Ecto neural progenitor cell (in vitro differentiated cells): ENCODE measurements around the gene PRRC2A.

Experiments used
- DNase-seq: peaks from one replicate; pipeline ENCODE4 v3.0.0-alpha.2; 2018; ENCODE audit warnings: low spot score

PRRC2A gene

DNA sequence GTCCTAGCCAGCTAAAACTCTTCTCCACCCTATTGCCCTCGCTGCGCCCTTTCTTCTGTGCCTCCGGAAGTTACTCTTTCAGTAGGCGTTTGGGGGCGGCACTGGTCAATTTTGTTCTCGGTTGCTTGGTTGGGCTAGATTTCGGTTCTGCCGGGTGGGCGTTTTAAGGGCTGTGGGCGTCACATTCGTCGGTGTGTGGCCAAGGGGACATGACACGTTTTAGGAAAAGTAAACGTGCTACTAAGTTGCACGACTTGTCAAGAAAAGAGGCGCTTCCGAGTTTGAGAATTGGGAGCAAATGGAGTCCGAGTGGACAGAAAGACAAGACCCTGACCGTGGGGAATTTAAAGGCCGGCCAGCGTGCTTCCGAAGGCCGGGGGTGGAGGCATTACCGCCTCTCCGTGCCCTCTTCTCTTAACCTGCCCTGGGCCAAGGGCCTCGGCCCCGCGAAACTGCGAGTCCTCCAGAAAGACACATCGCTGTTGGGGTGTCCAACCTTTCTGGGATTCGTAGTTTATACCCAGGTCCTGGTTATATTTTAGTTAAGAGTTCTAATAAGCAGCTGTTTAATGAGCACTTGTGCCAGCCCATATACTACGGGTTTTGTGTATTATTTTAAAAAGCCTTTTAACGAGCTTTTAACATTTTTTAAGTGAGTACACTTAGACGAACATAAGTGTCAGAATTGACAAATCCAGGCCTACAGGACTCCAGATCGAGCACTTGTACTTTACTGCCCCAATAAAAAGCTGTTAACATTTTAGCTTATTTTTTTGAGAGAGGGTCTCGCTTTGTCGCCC is 32.6 kb downstream of the PRRC2A start:
- no peak for DNase-seq

GRCh38 chr6:31654574-31655348 is 34.2 kb downstream of the PRRC2A start:
- DNase-seq, result no peak

- DNase-seq, result no peak
Observed at GRCh38 chr6:31655349-31656237, 35.1 kb downstream of the PRRC2A start, which contains the start of gene APOM. Gene APOM, plus strand, starts transcription at chr6:31655894. Its CDS starts 73 bp downstream, at chr6:31655967.

- DNase-seq, result no peak
Observed at GRCh38 chr6:31657406-31658157, 37.1 kb downstream of the PRRC2A start.

DNA sequence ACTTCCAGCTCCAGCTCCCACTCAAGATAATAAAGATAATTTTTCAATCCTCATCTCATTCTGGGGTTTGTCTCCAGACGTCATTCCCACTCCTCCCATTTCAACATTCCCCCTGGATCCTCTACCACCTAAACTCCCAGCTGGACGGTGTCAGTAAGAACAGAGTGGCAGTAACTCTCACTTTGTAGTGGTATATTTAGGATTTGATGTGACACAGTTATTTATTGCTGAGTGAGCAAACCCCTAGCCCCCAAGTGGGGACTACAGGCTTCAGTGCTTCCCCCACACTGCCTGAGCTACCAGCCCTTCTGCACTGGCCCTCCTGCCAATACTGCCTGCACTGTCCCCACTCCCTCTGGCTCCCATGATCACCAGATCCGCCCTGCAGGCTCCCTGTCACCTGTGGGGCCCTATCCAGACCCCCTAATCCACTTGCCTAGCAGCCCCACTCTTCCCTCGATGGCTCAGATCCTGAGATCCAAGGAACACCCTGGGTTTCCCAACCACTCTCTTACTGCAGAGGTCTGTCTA is 37.7 kb downstream of the PRRC2A start:
- no peak for DNase-seq

DNA sequence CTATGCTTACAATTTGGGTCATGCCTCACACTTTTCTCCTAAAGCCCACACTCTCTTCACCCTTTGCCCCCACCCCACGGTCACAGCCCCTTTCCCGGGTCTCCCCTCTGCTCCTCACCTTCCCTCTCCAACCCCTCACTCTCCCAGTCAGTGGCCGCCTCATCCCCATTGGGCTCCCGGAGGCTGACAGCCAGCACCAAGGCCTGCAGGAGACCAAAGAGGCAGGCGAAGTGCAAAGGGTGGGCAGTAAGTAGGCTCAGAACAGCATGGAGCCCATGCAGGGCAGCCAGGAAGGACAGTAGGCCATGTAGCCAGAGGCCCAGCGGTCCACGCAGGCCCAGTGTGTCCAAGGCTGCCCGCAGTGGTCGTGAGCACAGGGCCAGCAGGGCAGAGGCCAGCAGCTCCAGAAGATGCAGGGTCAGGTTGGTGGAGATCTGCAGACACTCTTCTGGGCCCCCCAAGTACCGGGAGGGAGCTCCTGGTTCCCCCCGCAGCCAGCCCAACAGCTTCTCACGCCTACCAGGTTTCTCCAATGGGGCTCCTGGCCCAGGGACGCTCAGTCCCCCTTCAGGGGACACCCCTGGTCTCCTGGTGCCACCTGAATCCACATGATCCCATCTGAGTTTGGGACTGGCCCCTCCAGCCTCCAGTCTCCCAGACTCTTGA is 38.6 kb downstream of the PRRC2A start:
- no peak for DNase-seq

DNA sequence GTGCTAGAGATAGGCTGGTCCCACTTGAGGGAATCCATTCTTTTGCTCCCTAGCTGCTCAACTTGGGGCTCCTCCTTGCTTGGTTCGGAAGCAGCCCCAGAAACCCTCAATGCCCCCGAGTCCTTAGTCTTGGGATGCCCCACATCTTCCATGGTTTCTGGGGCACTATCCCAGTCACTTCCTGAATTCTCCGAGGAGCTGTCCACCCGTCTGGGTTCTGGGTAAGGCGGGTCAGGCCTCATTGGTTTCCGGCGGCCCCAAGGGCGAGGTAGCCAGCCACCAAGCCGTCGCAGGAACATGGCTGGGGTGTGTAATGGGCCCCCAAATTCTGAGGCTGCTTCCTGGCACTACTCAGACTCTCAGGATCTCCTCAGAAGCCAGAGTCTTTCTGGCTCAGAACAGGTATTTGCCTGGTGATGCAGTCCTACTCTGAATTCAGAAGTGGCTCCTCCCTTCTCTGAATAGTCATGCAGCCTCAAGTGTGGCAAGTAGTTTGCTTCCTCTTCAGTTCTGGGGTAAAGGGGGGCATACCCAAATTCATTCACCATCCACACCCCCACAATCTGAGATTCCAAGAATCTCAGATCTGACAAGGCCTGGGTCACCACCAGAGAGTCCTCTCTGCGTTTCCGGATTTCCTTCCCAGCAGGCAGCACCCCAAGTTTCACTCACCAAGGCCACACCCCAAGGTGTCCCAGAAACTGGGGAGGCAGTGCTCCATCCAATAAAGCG is 39.3 kb downstream of the PRRC2A start:
- DNase-seq, result no peak

GRCh38 chr6:31660381-31661261 is 40.1 kb downstream of the PRRC2A start, which contains the start of gene C6orf47:
Gene C6orf47, minus strand, starts transcription at chr6:31660778. Its CDS starts 831 bp downstream, at chr6:31659947.
- peak; percentile 89 for DNase-seq

- DNase-seq, result no peak
Observed at GRCh38 chr6:31661262-31662123, 41.0 kb downstream of the PRRC2A start.

DNA sequence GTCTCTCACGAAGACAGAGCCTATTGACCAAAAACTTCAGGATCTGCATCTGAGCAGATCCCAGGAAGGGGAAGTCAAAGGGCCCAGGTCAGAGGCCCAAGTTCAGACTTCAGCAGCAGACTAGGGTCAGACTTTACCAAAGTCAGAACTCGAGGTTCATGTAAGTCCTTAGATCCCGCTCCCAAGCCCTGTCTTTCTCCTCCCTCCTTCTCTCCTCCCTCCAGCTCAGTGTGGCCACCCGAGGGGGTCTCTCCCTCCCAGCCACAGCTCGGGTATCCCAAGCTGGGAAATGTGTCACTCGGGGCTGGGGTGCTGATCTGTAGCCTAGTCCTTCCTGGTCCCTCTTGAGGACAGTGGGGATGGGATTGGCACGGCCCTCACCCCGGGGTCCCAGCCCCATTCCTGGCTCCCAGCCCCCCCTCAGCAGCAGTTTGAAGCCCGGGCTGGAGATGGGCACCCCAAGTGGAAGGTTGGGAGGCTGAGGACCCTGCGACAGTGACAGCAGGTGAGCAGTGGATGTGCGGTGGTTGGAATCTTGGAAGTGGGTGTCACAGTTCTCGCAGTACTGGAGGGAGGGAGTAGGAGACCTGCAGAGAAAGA is 41.7 kb downstream of the PRRC2A start:
- DNase-seq, result no peak

GRCh38 chr6:31663126-31663960 is 42.8 kb downstream of the PRRC2A start:
- no peak for DNase-seq

GRCh38 chr6:31663961-31664789 is 43.7 kb downstream of the PRRC2A start:
- peak; percentile 51 for DNase-seq

DNA sequence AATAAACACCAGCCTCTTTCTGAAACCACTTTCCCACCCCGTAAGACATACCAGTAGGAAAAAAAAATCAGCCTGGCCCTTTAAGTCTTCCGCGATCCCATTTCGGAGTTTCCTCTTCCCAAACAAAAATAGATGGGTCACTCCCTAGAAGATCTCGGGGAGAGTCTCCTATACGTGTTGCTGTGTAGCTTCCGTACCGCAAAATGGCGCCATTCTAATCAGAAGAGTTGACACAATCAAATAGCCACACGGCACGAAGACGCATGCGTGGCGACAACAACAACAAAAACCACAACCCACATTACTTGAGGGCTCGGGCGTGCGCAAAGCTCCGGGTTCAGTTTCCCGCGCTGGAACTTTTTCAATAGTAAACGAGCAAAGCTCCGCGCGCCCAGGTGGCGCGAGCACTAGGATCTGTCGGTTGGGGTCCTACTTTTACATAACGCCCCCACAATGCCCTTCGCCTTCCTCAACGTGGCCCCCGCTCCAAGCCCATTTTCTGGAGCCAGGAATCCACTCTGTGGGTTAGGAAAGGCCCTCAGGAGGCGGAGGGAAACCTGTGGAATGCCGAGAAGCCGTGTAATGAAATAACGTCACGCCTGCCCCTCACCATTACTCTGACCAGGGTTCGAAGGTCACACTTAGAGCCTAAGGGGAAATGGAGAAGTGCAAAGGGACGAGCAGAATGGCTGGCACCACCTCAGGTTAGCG is 44.4 kb downstream of the PRRC2A start, which contains the start of gene GPANK1:
GPANK1 (minus strand) TSS at position 208 of the 711 bp plus-strand sequence. CDS start 519 bp downstream, outside the sequence.
- peak; percentile 81 for DNase-seq

DNA sequence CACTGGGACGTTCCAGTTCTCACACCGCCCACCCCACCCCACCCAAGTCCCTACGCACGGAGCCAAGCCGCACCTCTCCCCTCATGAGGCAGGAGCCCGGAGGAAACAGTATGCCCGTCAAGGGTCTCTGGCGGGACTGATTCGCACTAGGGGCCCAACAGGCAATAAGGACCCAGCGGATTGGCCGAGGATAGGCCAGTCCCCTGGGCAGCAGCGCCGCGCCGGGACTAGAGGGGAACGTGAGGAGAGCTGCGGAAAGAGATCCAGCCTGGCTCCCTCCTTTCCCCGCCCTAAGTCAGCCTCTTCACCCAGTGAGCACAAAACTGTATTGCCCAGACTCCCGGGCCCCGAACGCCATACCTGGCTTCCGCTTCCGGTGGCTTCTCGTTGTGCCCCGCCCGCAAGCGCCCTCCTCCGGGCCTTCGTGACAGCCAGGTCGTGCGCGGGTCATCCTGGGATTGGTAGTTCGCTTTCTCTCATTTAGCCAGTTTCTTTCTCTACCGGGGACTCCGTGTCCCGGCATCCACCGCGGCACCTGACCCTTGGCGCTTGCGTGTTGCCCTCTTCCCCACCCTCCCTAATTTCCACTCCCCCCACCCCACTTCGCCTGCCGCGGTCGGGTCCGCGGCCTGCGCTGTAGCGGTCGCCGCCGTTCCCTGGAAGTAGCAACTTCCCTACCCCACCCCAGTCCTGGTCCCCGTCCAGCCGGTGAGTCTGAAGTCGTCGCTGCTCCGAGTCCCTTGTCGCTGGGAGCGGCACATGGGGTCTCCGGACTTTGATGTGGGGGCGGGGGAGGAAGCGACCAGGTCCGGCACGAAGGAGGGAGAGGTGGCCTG is 45.2 kb downstream of the PRRC2A start, which contains the start of gene CSNK2B:
CSNK2B (plus strand) TSS at position 580 of the 836 bp plus-strand sequence. CDS start 752 bp downstream, outside the sequence.
- DNase-seq, result peak; percentile 98
